BE2C (cell line): Measurements from ENCODE around the gene ZC3H12C.

ENCODE experiments used
- DNase-seq: peaks from one replicate; pipeline ENCODE4 v3.0.0-alpha.2; 2020
- H3K27me3 ChIP-seq: fragments of 250-450 bp; sonication (Bioruptor Pico); 2 replicates; pipeline ENCODE4 v1.5.1; 2020; ENCODE audit warnings: mild to moderate bottlenecking
- H3K36me3 ChIP-seq: fragments of 250-450 bp; sonication (Bioruptor Pico); 2 replicates; pipeline ENCODE4 v1.5.1; 2020; ENCODE audit warnings: mild to moderate bottlenecking
- H3K4me1 ChIP-seq: fragments of 250-450 bp; sonication (Bioruptor Pico); 2 replicates; pipeline ENCODE4 v1.5.1; 2020
- H3K4me3 ChIP-seq: 2 replicates; pipeline ENCODE4 v1.5.1; 2011; ENCODE audit warnings: low read depth, low read length
- H3K9me3 ChIP-seq: fragments of 250-450 bp; sonication (Bioruptor Pico); 2 replicates; pipeline ENCODE4 v1.5.1; 2020
- CTCF ChIP-seq: IDR thresholded peaks from 2 replicates; pipeline ENCODE4 v1.5.1; 2012; ENCODE audit warnings: mild to moderate bottlenecking, low read depth, low read length

Gene ZC3H12C

GRCh38 chr11:110094298-110095285, 1.4 kb downstream of the ZC3H12C start:
- Histone ChIP-seq H3K9me3 (no peaks in the 10 kb centered on the region), H3K4me1 (peaks cover 4% of the 10 kb centered on the region; the same call in 1 of the 2 replicates), H3K4me3 (peak overlapping the region; percentile 51), H3K27me3 (peaks cover 30% of the 10 kb centered on the region), H3K36me3 (no peaks in the 10 kb centered on the region)
- no peak for DNase-seq
- no peak for TF ChIP-seq CTCF

- TF ChIP-seq CTCF = no peak
- Histone ChIP-seq H3K36me3 (no peaks in the 10 kb centered on the region), H3K27me3 (peaks cover 26% of the 10 kb centered on the region), H3K4me1 (peaks cover 4% of the 10 kb centered on the region; the same call in 1 of the 2 replicates), H3K9me3 (no peaks in the 10 kb centered on the region), H3K4me3 (no peak overlapping the region)
- no peak for DNase-seq
These were observed 2.4 kb downstream of the ZC3H12C start for GRCh38 chr11:110095554-110095953.

GRCh38 chr11:110096496-110096895, 3.3 kb downstream of the ZC3H12C start:
- no peaks in the 10 kb centered on the region for H3K9me3 ChIP-seq
- no peak for DNase-seq

GRCh38 chr11:110097459-110098012, 4.3 kb downstream of the ZC3H12C start:
- TF ChIP-seq CTCF = no peak
- Histone ChIP-seq H3K9me3 (no peaks in the 10 kb centered on the region), H3K27me3 (peaks cover 16% of the 10 kb centered on the region), H3K36me3 (no peaks in the 10 kb centered on the region), H3K4me1 (no peaks in the 10 kb centered on the region), H3K4me3 (no peak overlapping the region)
- no peak for DNase-seq

More at GRCh38 chr11:110096496-110096895, 3.3 kb downstream of the ZC3H12C start:
- Histone ChIP-seq H3K36me3 (no peaks in the 10 kb centered on the region), H3K4me1 (peaks cover 4% of the 10 kb centered on the region; the same call in 1 of the 2 replicates), H3K4me3 (no peak overlapping the region), H3K27me3 (peaks cover 26% of the 10 kb centered on the region)
- no peak for TF ChIP-seq CTCF

- Histone ChIP-seq H3K36me3 (no peaks in the 10 kb centered on the region), H3K9me3 (no peaks in the 10 kb centered on the region), H3K4me3 (no peak overlapping the region), H3K4me1 (no peaks in the 10 kb centered on the region), H3K27me3 (peaks cover 9% of the 10 kb centered on the region)
- DNase-seq = no peak
- no peak for TF ChIP-seq CTCF
These were observed 5.5 kb downstream of the ZC3H12C start for GRCh38 chr11:110098645-110099044.
